Measurements from ENCODE around the gene NR6A1. TPM values are rescaled to one million over a fixed set of nuclear protein-coding genes. Genes with fewer than 3 reads are reported as not detected.

Gene NR6A1
- total RNA-seq, 1 donor from 2014 or later, result 0.92 TPM

- no peak for TF ChIP-seq CTCF (IDR thresholded peaks at IDR 0.05; ENCODE audit: insufficient read depth, low read length, poor library complexity, severe bottlenecking)
- Histone ChIP-seq H3K27me3 (ENCODE audit: control insufficient read depth, insufficient read depth, low read length) (no peaks in the 10 kb centered on the region), H3K4me3 (ENCODE audit: low read depth, low read length) (no peak overlapping the region), H3K36me3 (ENCODE audit: control insufficient read depth, insufficient read depth, low read length) (no peaks in the 10 kb centered on the region)
- DNase-seq (ENCODE audit: low read depth), result no peak
Measured at GRCh38 chr9:124788542-124789217, 17.6 kb upstream of the NR6A1 start.

- Histone ChIP-seq H3K27me3 (ENCODE audit: control insufficient read depth, insufficient read depth, low read length) (no peaks in the 10 kb centered on the region), H3K4me3 (ENCODE audit: low read depth, low read length) (no peak overlapping the region), H3K36me3 (ENCODE audit: control insufficient read depth, insufficient read depth, low read length) (no peaks in the 10 kb centered on the region)
- no peak for DNase-seq (ENCODE audit: low read depth)
- no peak for TF ChIP-seq CTCF (IDR thresholded peaks at IDR 0.05; ENCODE audit: insufficient read depth, low read length, poor library complexity, severe bottlenecking)
Measured at GRCh38 chr9:124786881-124787573, 15.9 kb upstream of the NR6A1 start.

GRCh38 chr9:124784509-124784908 is 13.4 kb upstream of the NR6A1 start:
- no peaks in the 10 kb centered on the region for H3K36me3 ChIP-seq (ENCODE audit: control insufficient read depth, insufficient read depth, low read length)
- no peak for DNase-seq (ENCODE audit: low read depth)
- no peak overlapping the region for H3K4me3 ChIP-seq (ENCODE audit: low read depth, low read length)
- H3K27me3 ChIP-seq (ENCODE audit: control insufficient read depth, insufficient read depth, low read length), result no peaks in the 10 kb centered on the region
- TF ChIP-seq CTCF (IDR thresholded peaks at IDR 0.05; ENCODE audit: insufficient read depth, low read length, poor library complexity, severe bottlenecking), result no peak

- H3K36me3 ChIP-seq (ENCODE audit: control insufficient read depth, insufficient read depth, low read length), result no peaks in the 10 kb centered on the region
- DNase-seq (ENCODE audit: low read depth), result no peak
- no peaks in the 10 kb centered on the region for H3K27me3 ChIP-seq (ENCODE audit: control insufficient read depth, insufficient read depth, low read length)
- no peak overlapping the region for H3K4me3 ChIP-seq (ENCODE audit: low read depth, low read length)
- no peak for TF ChIP-seq CTCF (IDR thresholded peaks at IDR 0.05; ENCODE audit: insufficient read depth, low read length, poor library complexity, severe bottlenecking)
Measured at GRCh38 chr9:124783830-124784229, 12.7 kb upstream of the NR6A1 start.

GRCh38 chr9:124782661-124783574 is 11.8 kb upstream of the NR6A1 start:
- Histone ChIP-seq H3K27me3 (ENCODE audit: control insufficient read depth, insufficient read depth, low read length) (no peaks in the 10 kb centered on the region), H3K36me3 (ENCODE audit: control insufficient read depth, insufficient read depth, low read length) (no peaks in the 10 kb centered on the region), H3K4me3 (ENCODE audit: low read depth, low read length) (no peak overlapping the region)
- no peak for DNase-seq (ENCODE audit: low read depth)
- no peak for TF ChIP-seq CTCF (IDR thresholded peaks at IDR 0.05; ENCODE audit: insufficient read depth, low read length, poor library complexity, severe bottlenecking)
